ENCODE measurements around the gene C6. TPM values are rescaled to one million over a fixed set of nuclear protein-coding genes. Genes with fewer than 3 reads are reported as not detected.

Gene C6
- total and polyA plus RNA-seq, 2 of the 13 experiments (the other 11 are each of a cell fraction or from before 2014, with no cell fraction given) = 0.28 to 4.7 TPM

- H3K36me3 ChIP-seq (replicated peaks in 1 of 2; ENCODE audit: control insufficient read depth in 1 of 2, insufficient read depth in 2 of 2, low read length in 2 of 2) = no peaks in the 10 kb centered on the region
- H3K9ac ChIP-seq (ENCODE audit: insufficient read depth, low read depth, low read length) = no peak overlapping the region
- no TSS peak for BruUV-seq (replicated peaks)
- H2AFZ ChIP-seq (ENCODE audit: low read length) = no peak overlapping the region
- H3K79me2 ChIP-seq (ENCODE audit: insufficient read depth, low read length) = no peaks in the 10 kb centered on the region
- intact Hi-C loops (cut with micrococcal nuclease; ENCODE audit: unreplicated experiment) (no loop called here), in situ Hi-C loops (cut with HindIII; ENCODE audit: extremely low pct_ligation_motif_present, low pct_unique_long_range_greater_than_20kb) (no loop called here)
- H3K9me3 ChIP-seq (ENCODE audit: low read length) = no peaks in the 10 kb centered on the region
- no peak for DNase-seq (ENCODE audit: low spot score)
- H4K20me1 ChIP-seq (ENCODE audit: insufficient read depth, low read length) = no peaks in the 10 kb centered on the region
- WGBS (ENCODE audit: low lambda C conversion rate) = 0% methylated on average over 2 of the region's 2 CpGs
- ChIA-PET CTCF (ENCODE audit: low intra/inter-chr PET ratio, low total read pairs) (no interaction called here), POLR2A (no interaction called here)
- no peak overlapping the region for H3K27ac ChIP-seq (ENCODE audit: extremely low read length, insufficient read depth, low read length)
- no peak for FAIRE-seq
- ATAC-seq = no peak
- no peak overlapping the region for H3K4me3 ChIP-seq (replicated peaks in 1 of 3; ENCODE audit: insufficient read depth in 1 of 3, low read depth in 2 of 3, low read length in 3 of 3)
- H3K27me3 ChIP-seq (ENCODE audit: control insufficient read depth in 1 of 2, insufficient read depth in 2 of 2, low read length in 2 of 2) = no peaks in the 10 kb centered on the region
- H3K4me1 ChIP-seq (ENCODE audit: insufficient read depth, low read length) = no peaks in the 10 kb centered on the region
- TF ChIP-seq EP300 (IDR thresholded peaks at IDR 0.05; ENCODE audit: low read depth in 2 of 2, low read length in 2 of 2) (no peak), EP300 (CRISPR knock-in tag; IDR thresholded peaks at IDR 0.05; ENCODE audit: borderline replicate concordance) (no peak), BATF2 (CRISPR knock-in tag; IDR thresholded peaks at IDR 0.05) (no peak), MTERF4 (CRISPR knock-in tag; IDR thresholded peaks at IDR 0.05) (no peak), ZBTB3 (CRISPR knock-in tag; IDR thresholded peaks at IDR 0.05; ENCODE audit: borderline replicate concordance, low read depth) (no peak), SMC3 (IDR thresholded peaks at IDR 0.05; ENCODE audit: low read length) (no peak), ELK4 (CRISPR knock-in tag; IDR thresholded peaks at IDR 0.05; ENCODE audit: borderline replicate concordance) (no peak), TOE1 (CRISPR knock-in tag; IDR thresholded peaks at IDR 0.05) (no peak)
- no peak overlapping the region for H3K4me2 ChIP-seq (ENCODE audit: low read depth, low read length)
Measured at GRCh38 chr5:41112486-41113455, 100.6 kb downstream of the C6 start.

All from HepG2 (cell line).